ENCODE results near the gene LARP6.
"Not testable (repeated sequence)": the region's sequence is repeated elsewhere in the genome, so short reads cannot be mapped to it uniquely, and the experiment has no call there.

Gene LARP6

DNA sequence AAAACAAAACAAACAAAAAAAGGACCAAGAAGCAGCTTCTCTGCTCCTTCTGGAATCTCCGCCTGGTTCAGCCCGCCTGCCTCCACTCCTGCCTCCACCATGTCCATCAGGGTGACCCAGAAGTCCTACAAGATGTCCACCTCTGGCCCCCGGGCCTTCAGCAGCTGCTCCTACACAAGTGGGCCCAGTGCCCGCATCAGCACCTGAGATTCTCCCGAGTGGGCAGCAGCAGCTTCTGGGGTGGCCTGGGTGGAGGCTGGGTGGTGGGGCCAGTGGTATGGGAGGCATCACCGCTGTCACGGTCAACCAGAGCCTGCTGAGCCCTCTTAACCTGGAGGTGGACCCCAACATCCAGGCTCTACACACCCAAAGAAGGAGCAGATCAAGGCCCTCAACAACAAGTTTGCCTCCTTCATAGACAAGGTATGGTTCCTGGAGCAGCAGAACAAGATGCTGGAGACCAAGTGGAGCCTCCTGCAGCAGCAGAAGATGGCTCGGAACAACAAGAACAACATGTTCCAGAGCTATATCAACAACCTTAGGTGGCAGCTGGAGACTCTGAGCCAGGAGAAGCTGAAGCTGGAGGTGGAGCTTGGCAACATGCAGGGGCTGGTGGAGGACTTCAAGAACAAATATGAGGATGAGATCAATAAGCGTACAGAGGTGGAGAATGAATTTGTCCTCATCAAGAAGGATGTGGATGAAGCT is 4.8 kb upstream of the LARP6 start:
- DNase-seq: not testable (repeated sequence)

DNA sequence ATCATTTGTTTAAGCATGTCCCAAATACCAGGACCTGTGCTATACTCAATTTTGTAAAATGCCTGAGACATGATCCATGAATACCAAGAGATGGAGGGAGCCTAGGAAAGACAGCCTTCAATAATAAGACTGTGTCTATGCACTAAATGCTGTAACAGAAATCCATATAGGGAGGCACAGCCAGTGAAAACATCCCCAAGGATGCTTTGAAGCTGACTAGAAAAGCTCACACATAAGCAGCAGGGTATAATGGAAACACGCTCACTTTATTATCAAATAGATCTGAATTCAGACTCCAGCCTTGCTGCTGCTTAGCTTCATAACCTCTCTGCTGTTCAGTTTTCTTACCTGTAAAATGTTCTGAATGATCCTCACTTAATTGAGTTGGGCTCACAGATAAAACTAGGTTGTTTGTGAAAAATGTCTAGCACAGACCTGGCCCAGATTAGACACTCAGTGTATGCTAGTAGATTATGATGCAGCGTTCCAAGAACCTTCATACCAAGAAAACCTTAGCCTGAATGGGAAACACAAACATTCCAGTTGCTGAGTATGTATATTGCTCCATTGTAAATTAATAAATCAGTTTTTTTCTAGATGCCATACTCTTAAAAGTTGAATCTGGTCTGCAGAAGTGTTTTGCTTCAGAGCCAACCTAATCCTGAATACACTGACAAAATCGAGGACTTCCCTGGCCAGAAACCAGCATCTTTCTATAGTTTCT is 3.8 kb upstream of the LARP6 start:
- DNase-seq: no peak

- no peak for DNase-seq
Observed at GRCh38 chr15:70856884-70857561, 3.1 kb upstream of the LARP6 start.

DNA sequence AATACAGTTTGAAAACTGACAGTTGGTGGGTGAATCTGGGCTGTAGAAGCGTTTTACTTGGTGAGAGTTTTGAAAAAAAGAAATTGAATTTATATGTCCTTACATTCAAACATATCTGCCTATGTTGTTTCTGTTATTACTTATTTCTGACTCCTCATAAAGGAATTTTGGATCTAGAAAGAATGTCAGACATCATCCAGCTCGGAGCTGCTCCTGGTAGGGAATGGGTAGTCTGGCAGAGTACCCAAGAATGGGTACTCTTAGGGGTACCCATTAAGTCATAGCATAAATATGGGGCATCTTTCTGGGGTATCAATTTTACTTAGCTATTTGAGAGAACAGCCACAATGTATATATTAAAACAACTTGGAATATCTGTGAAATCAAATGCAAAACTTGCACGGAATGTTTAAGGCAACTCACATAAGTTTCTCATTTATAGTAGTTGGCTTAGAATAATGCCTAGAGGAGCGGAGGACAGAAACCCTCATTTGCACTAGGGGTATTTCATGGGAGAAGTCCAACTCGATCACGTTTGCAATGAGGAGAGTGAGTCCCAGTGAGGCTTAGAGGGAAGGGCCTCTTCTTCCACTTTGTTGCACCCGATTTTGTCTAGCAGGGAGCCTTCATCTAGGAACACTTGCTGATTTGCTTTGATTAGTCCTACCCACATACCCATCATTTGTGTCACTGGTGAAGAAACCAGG is 2.4 kb upstream of the LARP6 start:
- no peak for DNase-seq

DNA sequence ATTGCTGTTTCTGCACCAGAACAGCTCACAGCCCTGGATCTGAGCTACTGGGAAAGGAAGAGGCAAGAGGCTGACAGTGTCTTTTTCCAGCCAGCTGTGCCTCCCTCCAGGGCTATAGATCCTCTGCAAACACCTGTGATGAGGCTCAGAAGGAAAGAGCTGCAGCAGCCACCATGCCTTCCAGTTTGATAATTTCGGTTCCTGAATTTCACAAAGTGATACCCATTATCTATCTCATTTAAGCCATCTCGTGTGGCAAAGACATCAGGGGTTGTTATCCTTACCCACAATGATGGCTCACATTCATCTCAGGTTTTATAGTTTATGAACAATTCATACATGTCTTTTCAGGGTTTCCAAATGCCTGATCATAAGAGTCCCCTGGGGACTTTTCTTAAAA is 1.8 kb upstream of the LARP6 start:
- no peak for DNase-seq

DNA sequence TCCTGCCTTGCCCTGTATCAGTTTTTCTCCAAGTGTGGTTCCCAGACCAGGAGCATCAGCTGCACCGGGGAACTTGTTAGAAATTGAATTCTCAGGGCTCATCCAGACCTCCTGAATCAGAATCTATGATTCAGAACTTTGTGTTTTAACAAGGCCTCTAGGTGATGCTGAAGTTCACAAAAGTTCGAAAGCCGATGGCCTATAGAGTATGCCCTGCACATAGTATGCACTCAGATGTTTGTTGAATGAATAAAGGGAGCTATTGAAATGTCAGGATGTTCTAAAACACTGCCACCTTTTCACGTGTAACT is 664 bp upstream of the LARP6 start:
- peak in 1 of 2 experiments; percentile 29 for DNase-seq

- DNase-seq: peak in 1 of 2 experiments; percentile 37
Observed at GRCh38 chr15:70853318-70853972, 512 bp downstream of the LARP6 start.

GRCh38 chr15:70852501-70853317 is 1.2 kb downstream of the LARP6 start:
- peak in 1 of 2 experiments; percentile 26 for DNase-seq

DNA sequence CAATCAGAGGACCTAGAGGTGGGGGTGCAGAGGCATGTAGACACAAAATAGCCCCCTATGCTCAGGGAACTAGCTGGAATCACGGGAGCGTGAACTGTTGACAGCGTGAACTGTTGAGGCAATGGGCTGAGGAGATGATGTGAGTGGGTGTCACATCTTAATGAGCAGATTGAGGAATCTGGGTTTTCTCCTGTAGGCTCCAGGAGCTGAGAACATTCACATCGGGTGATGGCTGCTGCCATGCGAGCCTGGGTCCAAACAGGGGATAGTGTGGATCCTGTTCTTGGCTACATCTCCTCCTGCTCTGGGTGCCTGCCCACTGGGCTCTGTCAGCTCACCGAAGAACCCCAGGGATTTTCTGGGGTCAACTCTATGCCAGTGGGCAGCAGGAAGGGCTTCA is 2.1 kb downstream of the LARP6 start:
- DNase-seq: no peak

- no peak for DNase-seq
Observed at GRCh38 chr15:70845602-70846360, 8.2 kb downstream of the LARP6 start.

DNA sequence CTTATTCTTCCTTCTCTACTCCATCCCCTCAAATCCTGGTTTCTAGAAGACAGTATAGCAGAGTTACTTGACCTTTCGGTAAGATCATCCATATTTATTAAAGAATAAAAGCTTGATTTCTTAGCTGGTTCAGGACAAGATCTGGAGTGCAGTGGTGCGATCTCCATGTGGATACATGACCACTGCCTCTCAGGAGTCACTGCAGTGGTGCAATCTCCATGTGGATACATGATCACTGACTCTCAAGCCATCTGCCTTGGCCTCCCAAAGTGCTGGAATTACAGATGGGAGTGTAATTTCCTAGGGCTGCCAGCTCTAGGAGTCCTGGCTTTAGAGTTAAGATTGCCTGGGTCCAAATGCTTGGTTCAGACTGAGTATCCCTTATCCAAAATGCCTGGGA is 16.5 kb downstream of the LARP6 start:
- peak in 1 of 2 experiments; percentile 8 for DNase-seq

DNA sequence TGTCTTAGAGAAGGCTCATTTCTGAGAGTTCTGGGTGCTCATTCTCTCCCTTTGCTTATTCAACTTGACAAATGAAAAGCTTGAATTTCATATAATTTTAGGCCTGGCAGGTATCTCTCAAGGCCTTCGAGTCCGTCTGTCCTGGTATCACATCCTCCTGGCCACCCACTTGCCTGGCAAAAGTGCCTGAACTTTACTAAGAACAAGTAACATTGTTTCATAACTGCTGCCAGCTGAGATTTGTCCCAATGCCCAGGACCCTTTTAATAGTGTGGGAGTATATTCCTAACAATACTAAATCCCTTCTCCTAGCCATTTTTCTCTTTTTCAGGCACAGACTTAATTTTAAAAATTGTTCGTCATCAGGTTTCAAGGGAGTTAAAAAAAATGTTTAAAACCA is 18.1 kb downstream of the LARP6 start:
- DNase-seq: no peak

DNA sequence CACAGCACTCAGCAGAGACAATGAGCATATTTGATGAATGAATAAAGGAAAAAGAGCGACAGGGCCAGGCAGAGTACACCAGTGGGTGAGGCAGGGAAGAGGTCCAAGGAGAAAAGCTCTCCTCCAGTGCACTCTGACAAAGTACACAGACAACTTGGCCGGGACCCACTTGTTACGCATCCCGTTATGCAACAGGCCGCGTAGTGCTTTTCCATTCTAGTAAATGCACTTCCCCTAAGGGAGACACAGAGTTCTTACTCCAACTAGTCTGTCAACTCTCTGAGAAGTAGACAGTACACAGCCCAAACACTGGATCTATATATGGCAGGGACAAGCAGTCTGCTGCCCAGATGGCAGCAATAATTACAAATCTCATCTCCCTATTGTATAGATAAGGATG is 18.5 kb downstream of the LARP6 start:
- peak in 1 of 2 experiments; percentile 12 for DNase-seq

GRCh38 chr15:70834999-70835398 is 19.0 kb downstream of the LARP6 start:
- no peak for DNase-seq

GRCh38 chr15:70833861-70834765 is 19.8 kb downstream of the LARP6 start:
- no peak for DNase-seq

GRCh38 chr15:70833422-70833821 is 20.5 kb downstream of the LARP6 start:
- no peak for DNase-seq

DNA sequence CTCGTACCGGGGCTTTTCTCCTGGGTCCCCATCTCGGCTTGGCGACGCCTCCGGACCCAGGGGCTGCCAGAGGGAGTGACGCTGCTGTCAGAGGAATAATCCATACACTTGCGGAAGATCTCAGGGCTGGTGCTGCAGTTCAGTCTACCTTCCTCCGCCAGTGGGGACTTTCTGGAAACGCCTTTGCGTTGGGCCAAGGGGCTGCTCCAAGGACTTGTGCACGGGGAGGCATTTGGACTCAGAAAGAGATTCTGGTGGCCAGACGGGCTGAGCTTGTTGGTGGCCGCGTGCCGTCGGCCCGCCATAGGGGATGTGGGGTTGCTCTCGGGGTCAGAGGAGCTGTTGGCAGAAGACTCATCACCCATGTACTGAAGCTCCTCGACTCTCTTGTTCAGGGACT is 21.8 kb downstream of the LARP6 start:
- no peak for DNase-seq

DNA sequence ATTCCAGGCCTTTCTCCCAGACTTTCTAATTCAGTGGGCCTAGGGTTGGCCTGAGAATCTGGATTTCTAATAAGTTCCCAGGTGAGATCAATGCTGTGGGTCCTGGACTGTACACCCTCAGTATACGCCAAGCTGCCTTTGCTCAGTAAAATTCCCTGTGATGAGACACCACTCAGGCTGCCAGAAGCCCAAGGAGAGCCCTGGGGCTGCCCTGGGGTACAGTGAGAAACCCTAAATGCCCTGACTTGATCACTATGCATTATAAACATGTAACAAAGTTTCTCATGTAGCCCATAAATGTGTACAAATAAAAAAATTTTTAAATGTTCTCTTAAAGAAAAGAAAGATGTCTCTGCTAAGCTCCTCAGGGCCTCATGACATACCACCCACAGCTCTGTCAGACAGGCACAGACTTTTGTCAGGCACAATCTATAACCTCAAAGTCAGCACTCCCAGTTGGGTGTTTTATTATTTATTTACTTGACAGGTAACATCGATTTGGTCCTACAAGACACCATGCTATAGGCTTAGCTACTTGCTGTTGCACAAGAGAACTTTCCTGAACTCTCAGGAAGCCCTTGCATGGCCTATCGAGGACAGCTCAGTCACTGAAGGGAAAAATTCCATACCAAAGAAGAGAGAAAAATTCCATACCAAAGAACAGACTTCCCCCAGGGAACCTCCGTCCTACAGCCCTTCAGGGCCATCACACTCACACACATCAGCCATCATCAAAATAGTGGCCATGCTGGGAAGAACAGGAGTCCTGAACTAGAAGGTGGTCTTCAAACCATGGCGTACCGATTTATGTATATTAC is 22.7 kb downstream of the LARP6 start:
- no peak for DNase-seq

DNA sequence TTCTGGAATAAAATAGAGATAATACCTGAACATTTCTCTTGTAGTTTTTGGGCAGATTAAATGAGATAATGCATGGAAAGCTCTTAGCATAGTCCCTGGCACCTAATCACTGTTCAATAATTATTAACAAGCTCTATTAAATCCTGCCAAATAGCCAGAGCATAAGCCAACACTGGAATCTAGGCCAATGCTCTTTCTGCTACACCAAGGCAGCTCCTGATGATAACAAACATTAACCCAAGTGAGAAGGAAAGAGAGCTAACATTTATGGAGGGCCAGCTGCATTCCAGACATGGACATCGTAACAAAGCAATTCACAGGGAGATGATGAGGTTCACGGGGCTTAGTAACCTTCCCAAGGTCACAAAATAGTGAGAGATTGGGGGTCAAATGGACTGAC is 23.3 kb downstream of the LARP6 start:
- DNase-seq: no peak
